Measurements from ENCODE around the gene LCN9.
"Not testable (repeated sequence)": the region's sequence is repeated elsewhere in the genome, so short reads cannot be mapped to it uniquely, and the experiment has no call there.

Gene LCN9

GRCh38 chr9:135648494-135649410 lies 14.4 kb upstream of the LCN9 start:
- no peak for DNase-seq

DNA sequence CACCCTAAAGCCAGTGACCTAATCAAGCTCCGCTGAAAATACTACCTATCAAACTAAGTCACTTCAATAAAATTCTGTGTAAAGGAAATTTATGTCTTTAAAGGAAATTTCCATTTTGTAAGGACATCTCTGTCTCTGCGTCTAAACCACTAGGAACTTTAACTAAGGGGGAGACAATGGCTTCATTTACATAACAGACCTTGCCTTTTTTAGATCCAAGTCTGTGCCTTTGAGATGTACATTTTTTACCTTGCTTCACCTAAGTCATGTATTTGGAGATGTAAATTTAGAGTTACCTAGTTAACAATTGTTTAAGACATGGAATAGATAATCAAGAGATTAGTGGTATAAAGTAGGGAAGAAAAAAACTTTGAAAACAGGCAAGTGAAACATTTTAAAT lies 13.6 kb upstream of the LCN9 start:
- no peak for DNase-seq

DNA sequence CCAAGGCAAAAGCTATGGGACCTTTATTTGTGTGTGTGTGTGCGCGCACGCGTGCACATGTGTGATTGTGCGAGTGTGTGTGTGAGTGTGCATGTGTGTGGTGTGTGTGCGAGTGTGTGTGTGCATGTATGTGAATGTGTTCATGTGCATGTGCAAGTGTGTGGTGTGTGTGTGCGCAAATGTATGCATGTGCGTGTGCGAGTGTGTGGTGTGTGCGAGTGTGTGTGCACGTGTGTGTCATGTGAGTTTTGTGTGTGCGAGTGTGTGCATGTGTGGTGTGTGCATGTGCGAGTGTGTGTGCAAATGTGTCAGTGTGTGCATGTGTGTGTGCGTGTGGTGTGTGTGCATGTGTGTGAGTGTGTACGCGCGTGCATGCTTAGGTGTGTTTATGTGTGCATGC lies 12.7 kb upstream of the LCN9 start:
- no peak for DNase-seq

GRCh38 chr9:135655317-135655716 lies 7.8 kb upstream of the LCN9 start:
- DNase-seq: no peak

DNA sequence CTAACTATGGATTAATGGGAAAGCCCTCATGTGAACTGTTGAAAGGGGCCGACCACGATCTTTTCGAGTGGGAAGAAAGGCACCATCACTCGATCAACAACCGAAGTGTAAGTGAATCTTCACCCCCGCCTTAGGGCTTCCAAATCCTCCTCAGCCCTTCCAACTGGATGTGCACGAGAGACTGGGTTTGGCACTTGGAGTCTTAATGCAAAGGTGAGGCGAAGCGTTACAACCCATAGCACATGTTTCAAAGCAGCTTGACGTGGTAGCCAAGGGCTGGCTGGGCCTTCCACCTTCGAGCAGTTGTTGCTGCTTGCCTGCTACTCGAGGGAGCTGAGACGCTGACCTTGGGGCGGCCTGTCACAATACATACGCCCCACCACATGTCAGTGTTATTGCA lies 5.7 kb upstream of the LCN9 start:
- no peak for DNase-seq

DNA sequence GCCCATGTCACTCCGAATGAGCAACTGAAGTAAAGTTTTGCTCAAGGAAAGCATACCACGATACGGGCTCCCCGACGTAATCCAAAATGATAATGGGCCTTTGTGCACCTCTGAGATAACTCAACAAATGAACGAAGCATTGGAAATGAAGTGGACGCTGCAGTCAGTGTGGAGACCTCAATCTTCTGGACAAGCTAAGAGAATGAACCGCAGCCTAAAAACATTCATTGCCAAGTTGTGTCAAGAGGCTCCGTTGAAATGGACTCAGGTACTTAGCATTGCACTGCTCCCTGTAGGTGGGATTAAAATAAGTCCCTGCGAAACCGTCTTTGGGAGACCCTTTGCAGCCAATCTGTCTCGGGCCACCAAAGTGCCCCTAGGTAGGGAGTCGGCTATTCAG lies 3.9 kb upstream of the LCN9 start:
- no peak for DNase-seq

GRCh38 chr9:135660407-135660806 lies 2.7 kb upstream of the LCN9 start:
- no peak for DNase-seq

DNA sequence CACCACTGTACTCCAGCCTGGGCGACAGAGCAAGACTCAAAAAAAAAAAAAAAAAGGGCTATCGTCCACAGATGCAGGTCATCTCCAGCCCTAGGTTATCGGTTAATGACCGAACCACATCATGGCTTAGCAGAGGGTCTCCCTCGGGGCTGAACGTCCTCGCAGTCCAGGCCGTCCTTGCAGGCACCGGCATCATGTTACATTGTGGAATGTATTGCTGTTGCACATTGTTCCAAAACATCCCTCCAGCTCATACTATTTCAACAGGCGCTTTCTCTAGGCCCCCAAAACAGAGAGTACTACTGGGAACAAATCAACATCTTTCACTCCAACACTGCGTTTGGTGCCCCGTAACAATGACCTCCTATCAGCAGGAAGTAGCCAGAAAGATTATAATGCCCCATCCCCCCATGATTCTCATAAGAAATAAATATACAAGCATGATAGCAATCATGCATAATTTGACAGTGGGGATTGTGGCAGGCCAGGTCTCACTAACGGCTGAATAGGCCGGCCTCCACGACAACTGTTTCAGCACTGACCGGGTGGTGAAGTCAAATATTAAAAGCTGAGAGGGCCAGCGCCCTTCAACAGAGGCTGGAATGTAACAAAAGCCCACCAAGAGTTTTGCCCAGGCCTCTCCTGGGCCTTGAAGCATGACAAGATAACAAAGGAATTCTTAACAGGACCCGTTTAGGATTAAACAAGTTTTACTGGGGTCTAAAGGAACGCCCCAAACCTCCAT lies 1.1 kb upstream of the LCN9 start:
- DNase-seq: no peak

DNA sequence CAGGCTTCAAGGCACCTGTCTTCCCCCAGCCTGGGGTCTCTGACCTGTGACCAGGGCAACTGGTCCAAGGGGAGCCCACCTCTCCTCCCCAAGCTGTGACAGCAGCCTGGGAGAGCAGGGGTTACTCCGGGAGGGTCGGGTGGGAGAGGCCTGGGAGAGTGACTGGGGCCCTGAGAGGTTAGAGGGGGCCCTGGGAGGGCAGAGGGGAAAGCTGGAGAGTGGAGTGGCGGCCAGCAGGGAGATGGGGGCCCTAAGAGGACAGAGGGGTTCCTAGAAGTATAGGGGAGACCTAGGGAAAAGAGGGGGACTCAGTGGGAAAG lies 302 bp downstream of the LCN9 start:
- no peak for DNase-seq

- DNase-seq: no peak
Measured at GRCh38 chr9:135663857-135664256, 748 bp downstream of the LCN9 start.

GRCh38 chr9:135664266-135664665 lies 1.2 kb downstream of the LCN9 start:
- no peak for DNase-seq

GRCh38 chr9:135664801-135665794 lies 2.0 kb downstream of the LCN9 start:
- DNase-seq: no peak

- DNase-seq: no peak
Measured at GRCh38 chr9:135665795-135666189, 2.7 kb downstream of the LCN9 start.

DNA sequence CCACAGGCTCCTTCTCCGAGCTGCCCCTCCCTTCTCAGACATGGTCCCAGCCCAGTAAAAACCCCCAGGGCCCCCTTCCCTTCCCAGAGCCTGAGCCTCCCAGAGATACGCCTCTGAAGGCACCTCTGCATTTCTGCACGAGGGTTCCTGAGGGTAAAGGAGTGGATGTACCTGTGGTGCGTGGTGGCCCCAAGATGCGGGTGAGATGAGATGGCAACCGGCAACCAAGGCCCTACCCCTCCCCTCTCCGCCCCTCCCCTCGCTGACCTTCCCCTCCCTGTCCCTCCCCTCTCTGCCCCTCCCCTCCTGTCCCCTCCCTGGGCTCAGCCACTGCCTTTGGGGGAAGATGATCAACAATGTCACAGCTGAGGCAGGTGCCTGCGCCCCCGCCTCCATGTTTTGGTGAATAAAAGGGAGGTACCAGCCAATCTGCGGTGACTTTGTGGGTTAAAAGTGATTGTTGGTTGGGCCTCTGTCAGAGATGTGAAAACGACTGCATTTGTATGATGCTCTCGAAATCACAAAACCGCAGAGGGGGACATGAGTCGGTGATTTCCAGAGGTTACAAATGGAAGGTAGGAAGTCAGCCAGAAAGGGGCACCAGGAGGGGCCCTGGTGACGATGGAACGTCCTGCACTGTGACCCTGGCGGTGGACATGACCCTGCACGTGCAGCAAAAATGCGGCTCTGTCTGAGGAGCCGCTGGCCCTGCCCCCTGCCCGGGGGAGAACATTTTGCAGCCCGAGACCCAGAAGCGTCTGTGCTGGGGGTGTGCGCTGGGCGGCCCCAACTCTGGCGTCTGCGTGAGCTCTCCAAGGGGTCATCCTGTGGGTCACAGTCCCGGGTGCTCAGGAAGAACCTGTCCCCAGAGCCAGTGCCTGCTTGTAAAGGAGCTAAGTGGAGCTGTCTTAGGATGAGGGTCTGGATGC lies 3.7 kb downstream of the LCN9 start:
- peak; percentile 5 for DNase-seq

- peak; percentile 15 for DNase-seq
Measured at GRCh38 chr9:135667463-135668001, 4.4 kb downstream of the LCN9 start.

- not testable (repeated sequence) for DNase-seq
Measured at GRCh38 chr9:135669018-135669417, 5.9 kb downstream of the LCN9 start.

DNA sequence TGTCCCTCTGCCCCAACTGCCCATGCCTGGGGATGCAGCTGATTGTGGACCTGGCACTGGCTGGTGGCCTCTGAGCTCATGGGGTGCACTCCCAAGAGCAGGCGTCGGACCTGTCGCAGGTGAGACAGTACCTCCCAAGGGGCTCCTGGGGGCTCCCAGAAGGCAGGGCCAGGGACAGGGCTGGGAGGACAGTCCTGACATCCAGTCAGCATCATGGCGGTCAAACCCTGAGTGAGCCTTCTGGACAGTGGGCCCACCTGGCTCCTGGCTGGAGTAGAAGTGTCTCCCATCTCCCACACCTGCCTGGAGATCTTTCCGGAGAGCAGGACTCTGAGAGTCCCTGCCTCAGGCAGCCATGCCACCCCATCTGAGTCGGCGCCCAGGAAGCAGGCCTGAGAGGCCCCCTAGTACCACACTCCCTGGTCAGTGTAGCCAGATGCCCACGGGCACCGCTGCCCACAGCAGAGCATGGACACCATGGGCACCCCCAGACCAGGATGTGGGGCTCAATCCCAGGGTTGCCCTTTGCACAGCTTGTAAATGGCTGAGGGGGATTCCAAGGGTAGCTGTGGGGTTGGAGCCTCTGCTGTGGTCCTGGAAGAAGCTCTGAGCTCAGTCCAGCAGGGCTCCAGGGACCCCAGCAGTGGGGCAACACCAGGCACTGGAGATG lies 6.6 kb downstream of the LCN9 start:
- DNase-seq: peak; percentile 8

- peak; percentile 13 for DNase-seq
Measured at GRCh38 chr9:135670721-135671590, 7.8 kb downstream of the LCN9 start.

DNA sequence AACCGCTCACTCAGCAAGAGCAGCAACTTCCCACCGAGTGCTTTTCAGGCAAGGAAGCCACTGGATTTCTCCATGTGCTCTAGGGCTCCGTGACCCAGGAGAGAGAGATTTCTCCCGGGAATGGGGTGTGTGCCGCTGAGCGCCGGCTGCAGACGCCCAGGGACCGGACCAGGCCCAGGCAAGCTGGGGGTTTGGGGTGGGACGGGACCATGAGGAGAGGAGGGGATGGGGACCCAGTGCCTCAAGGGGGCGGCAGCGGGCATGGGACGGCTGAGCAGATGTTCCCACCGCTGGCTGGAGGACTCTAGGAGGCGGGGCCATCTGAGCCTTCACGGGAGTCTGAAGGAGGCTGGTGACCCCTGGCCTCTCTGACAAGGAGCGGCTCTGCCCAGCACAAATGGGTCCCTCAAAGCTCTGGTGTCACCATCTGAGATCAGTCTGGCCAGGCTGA lies 8.5 kb downstream of the LCN9 start:
- DNase-seq: peak; percentile 48

DNA sequence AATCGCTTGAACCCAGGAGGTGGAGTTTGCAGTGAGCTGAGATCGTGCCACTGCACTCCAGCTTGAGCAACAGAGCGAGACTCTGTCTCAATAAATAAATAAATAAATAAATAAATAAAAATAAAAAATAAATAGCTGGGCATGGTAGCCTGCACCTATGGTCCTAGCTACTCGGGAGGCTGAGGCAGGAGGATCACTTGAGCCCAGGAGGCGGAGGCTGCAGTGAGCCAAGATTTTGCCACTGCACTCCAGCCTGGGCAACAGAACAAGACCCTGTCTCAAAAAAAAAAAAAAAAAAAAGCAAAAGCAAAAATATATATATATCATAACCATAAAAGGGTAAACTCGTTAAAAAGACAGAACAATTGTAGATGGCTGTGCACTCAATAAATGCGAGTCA lies 9.7 kb downstream of the LCN9 start:
- DNase-seq: not testable (repeated sequence)
